ENCODE measurements around the gene SUSD6.

Gene SUSD6

DNA sequence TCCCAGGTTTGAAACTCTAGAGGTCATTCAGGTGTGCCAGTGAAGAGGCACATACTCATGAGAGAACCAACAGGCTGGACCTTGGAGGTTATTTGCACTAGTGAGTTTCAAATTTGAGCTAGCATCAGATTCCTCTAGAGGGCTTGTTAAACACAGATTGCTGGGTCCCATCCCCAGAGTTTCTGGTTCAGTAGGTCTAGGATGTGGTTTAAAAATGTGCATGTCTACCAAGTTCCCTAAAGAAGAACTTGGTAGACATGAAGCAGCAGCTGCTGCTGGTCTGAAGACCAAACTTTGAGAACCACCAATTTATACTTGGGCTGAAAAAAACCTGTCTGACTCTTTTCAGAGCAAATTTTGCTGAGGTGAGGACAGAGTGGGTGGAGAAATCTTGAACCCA, 61.7 kb downstream of the SUSD6 start:
- Histone ChIP-seq H3K4ac (ENCODE audit: low read depth in 1 of 2, low read length in 2 of 2) (no peak overlapping the region), H3K9ac (ENCODE audit: low read length) (no peak overlapping the region), H3K4me1 (ENCODE audit: control insufficient read depth, insufficient read depth, low read depth, low read length) (peaks cover 7% of the 10 kb centered on the region), H4K91ac (ENCODE audit: low read length) (no peak overlapping the region), H3K36me3 (ENCODE audit: control insufficient read depth in 1 of 2, insufficient read depth in 2 of 2, low read depth in 1 of 2, low read length in 2 of 2) (no peaks in the 10 kb centered on the region), H3K79me1 (replicated peaks; ENCODE audit: low read length, poor library complexity, severe bottlenecking) (peaks cover 42% of the 10 kb centered on the region), H2BK5ac (ENCODE audit: low read depth, low read length, poor library complexity, severe bottlenecking) (no peak overlapping the region), H3K14ac (ENCODE audit: low read length in 2 of 2) (no peak overlapping the region), H2AK5ac (ENCODE audit: low read length, severe bottlenecking) (no peak overlapping the region), H2BK12ac (ENCODE audit: low read length in 2 of 2) (no peak overlapping the region), H3K4me2 (ENCODE audit: low read length, poor library complexity, severe bottlenecking) (no peak overlapping the region), H3K9me3 (ENCODE audit: control insufficient read depth, low read length) (no peaks in the 10 kb centered on the region), H4K8ac (ENCODE audit: low read length) (no peak overlapping the region), H3K27ac (ENCODE audit: low read length, poor library complexity, severe bottlenecking) (no peak overlapping the region), H2AFZ (ENCODE audit: low read depth, low read length) (no peak overlapping the region), H2BK120ac (ENCODE audit: low read depth, low read length) (no peak overlapping the region), H3K27me3 (ENCODE audit: control insufficient read depth in 1 of 2, insufficient read depth in 1 of 2, low read length in 2 of 2) (no peaks in the 10 kb centered on the region), H3K18ac (ENCODE audit: low read depth in 1 of 2, low read length in 2 of 2) (no peak overlapping the region), H2BK15ac (ENCODE audit: low read depth, poor library complexity, severe bottlenecking) (no peak overlapping the region), H3K4me3 (ENCODE audit: insufficient read depth in 1 of 2, low read depth in 1 of 2, low read length in 2 of 2) (no peak overlapping the region), H3K23ac (ENCODE audit: low read length in 2 of 2) (no peak overlapping the region)
- DNase-seq = no peak

DNA sequence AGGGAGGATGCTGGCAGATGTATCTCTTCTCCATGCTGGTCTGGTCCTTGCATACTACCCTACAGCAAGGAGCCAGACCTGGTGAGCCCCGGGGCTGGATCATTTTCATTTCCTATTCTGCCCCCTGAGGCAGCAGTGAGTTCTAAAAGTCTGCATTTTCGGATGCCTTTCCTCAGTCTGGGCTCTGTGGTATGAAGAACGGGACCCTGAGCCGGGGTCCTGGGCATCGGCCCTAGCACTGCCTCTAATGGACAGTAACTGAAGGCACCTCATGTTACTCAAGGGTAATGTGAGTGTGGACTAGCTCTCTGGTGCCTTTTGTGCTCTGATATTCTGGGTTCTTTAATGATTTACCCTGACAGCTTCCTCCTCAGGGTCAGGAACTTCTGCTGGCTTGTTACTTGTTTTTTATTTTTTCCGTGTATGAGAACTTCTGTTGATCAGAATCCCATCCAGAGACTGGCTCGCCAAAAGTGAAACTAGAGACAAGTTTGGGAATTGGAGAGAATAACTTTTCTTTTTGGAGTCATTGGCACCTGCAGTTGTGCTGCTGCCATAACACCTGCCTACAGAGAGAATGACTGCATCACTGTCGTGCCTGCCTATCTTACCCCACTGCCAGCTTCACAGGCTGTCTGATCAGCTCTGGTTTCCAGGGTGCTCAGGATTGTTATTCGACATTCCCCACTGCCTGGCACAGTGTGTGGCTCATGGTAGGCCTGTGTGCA, 62.3 kb downstream of the SUSD6 start:
- Histone ChIP-seq H3K4me1 (ENCODE audit: control insufficient read depth, insufficient read depth, low read depth, low read length) (peaks cover 7% of the 10 kb centered on the region), H2AK5ac (ENCODE audit: low read length, severe bottlenecking) (no peak overlapping the region), H3K9ac (ENCODE audit: low read length) (no peak overlapping the region), H3K4me2 (ENCODE audit: low read length, poor library complexity, severe bottlenecking) (no peak overlapping the region), H3K4me3 (ENCODE audit: insufficient read depth in 1 of 2, low read depth in 1 of 2, low read length in 2 of 2) (peak overlapping the region in 1 of 2 experiments; percentile 27), H2BK15ac (ENCODE audit: low read depth, poor library complexity, severe bottlenecking) (no peak overlapping the region), H2BK12ac (ENCODE audit: low read length in 2 of 2) (no peak overlapping the region), H3K79me1 (replicated peaks; ENCODE audit: low read length, poor library complexity, severe bottlenecking) (peaks cover 42% of the 10 kb centered on the region), H2BK120ac (ENCODE audit: low read depth, low read length) (no peak overlapping the region), H3K9me3 (ENCODE audit: control insufficient read depth, low read length) (no peaks in the 10 kb centered on the region), H3K27ac (ENCODE audit: low read length, poor library complexity, severe bottlenecking) (no peak overlapping the region), H3K14ac (ENCODE audit: low read length in 2 of 2) (no peak overlapping the region), H2AFZ (ENCODE audit: low read depth, low read length) (no peak overlapping the region), H4K91ac (ENCODE audit: low read length) (no peak overlapping the region), H4K8ac (ENCODE audit: low read length) (no peak overlapping the region), H3K4ac (ENCODE audit: low read depth in 1 of 2, low read length in 2 of 2) (no peak overlapping the region), H3K18ac (ENCODE audit: low read depth in 1 of 2, low read length in 2 of 2) (no peak overlapping the region), H2BK5ac (ENCODE audit: low read depth, low read length, poor library complexity, severe bottlenecking) (no peak overlapping the region), H3K27me3 (ENCODE audit: control insufficient read depth in 1 of 2, insufficient read depth in 1 of 2, low read length in 2 of 2) (no peaks in the 10 kb centered on the region), H3K36me3 (ENCODE audit: control insufficient read depth in 1 of 2, insufficient read depth in 2 of 2, low read depth in 1 of 2, low read length in 2 of 2) (no peaks in the 10 kb centered on the region), H3K23ac (ENCODE audit: low read length in 2 of 2) (no peak overlapping the region)
- no peak for DNase-seq
- 89% methylated on average over 9 of the region's 9 CpGs for WGBS

DNA sequence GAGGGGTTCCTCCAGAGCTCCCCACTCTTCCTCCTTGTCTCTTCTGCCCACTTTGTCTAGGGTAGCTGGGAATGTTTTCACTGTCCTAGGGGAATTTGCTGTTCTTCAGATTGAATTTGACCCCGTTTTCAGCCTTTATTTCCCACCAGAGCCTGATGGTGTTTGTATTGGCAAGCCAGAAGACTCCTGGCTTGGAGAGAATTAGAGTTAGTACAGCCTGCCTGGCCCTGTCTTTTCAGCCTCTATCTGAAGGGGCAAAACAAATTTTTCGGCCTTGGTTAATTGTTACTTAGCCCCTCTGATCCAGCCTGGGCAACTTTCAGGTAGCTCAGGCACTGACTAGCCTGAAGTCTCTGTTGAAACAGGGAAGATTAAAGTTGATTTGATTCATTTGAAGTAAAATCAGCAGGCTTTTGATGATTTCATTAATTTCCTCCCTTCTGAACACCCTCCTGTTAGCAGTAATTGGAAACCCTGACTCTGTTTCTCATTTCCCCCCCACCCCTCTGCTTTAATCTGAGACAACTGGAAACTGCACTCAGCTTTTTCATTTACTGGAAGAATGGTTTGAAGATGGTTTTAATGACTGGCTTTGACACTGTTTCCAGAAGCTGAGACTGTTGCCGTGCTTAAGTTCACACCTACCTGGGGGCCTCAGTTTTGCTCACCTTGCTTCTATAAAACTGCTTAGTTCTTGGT, 63.3 kb downstream of the SUSD6 start:
- no peak overlapping the region for H2BK5ac ChIP-seq (ENCODE audit: low read depth, low read length, poor library complexity, severe bottlenecking)
- 96% methylated on average over 3 of the region's 3 CpGs for WGBS
- H3K4me1 ChIP-seq (ENCODE audit: control insufficient read depth, insufficient read depth, low read depth, low read length) = peaks cover 7% of the 10 kb centered on the region
- DNase-seq = no peak
- H3K4ac ChIP-seq (ENCODE audit: low read depth in 1 of 2, low read length in 2 of 2) = no peak overlapping the region
- no peak overlapping the region for H3K23ac ChIP-seq (ENCODE audit: low read length in 2 of 2)
- H3K4me3 ChIP-seq (ENCODE audit: insufficient read depth in 1 of 2, low read depth in 1 of 2, low read length in 2 of 2) = no peak overlapping the region
- no peak overlapping the region for H3K4me2 ChIP-seq (ENCODE audit: low read length, poor library complexity, severe bottlenecking)
- H3K36me3 ChIP-seq (ENCODE audit: control insufficient read depth in 1 of 2, insufficient read depth in 2 of 2, low read depth in 1 of 2, low read length in 2 of 2) = no peaks in the 10 kb centered on the region
- H3K18ac ChIP-seq (ENCODE audit: low read depth in 1 of 2, low read length in 2 of 2) = no peak overlapping the region
- H2BK12ac ChIP-seq (ENCODE audit: low read length in 2 of 2) = no peak overlapping the region
- no peak overlapping the region for H4K91ac ChIP-seq (ENCODE audit: low read length)
- peaks cover 37% of the 10 kb centered on the region for H3K79me1 ChIP-seq (replicated peaks; ENCODE audit: low read length, poor library complexity, severe bottlenecking)
- H3K9me3 ChIP-seq (ENCODE audit: control insufficient read depth, low read length) = no peaks in the 10 kb centered on the region
- no peak overlapping the region for H4K8ac ChIP-seq (ENCODE audit: low read length)
- H2BK120ac ChIP-seq (ENCODE audit: low read depth, low read length) = no peak overlapping the region
- H2AK5ac ChIP-seq (ENCODE audit: low read length, severe bottlenecking) = no peak overlapping the region
- no peak overlapping the region for H3K9ac ChIP-seq (ENCODE audit: low read length)
- H3K14ac ChIP-seq (ENCODE audit: low read length in 2 of 2) = no peak overlapping the region
- H3K27me3 ChIP-seq (ENCODE audit: control insufficient read depth in 1 of 2, insufficient read depth in 1 of 2, low read length in 2 of 2) = no peaks in the 10 kb centered on the region
- no peak overlapping the region for H2BK15ac ChIP-seq (ENCODE audit: low read depth, poor library complexity, severe bottlenecking)
- H3K27ac ChIP-seq (ENCODE audit: low read length, poor library complexity, severe bottlenecking) = no peak overlapping the region
- no peak overlapping the region for H2AFZ ChIP-seq (ENCODE audit: low read depth, low read length)

DNA sequence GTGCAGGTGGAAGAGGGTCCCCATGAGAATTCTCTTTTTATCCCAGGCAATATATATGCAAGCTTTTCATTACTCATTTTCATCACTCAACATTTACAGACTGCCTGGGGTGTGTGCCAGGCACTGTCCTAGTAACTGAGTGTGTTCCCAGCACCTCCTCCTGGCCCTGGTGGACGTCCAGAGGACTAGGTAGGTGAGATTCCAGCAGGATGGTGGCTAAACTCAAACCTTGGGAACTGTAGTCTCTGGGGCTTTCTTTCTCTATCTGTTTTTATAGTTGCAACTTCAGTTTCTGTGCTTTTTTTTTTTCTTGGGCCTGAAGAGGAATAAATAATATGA, 63.8 kb downstream of the SUSD6 start:
- Histone ChIP-seq H3K4me1 (ENCODE audit: control insufficient read depth, insufficient read depth, low read depth, low read length) (peaks cover 7% of the 10 kb centered on the region), H3K79me1 (replicated peaks; ENCODE audit: low read length, poor library complexity, severe bottlenecking) (peaks cover 37% of the 10 kb centered on the region), H2BK120ac (ENCODE audit: low read depth, low read length) (no peak overlapping the region), H4K91ac (ENCODE audit: low read length) (no peak overlapping the region), H3K27me3 (ENCODE audit: control insufficient read depth in 1 of 2, insufficient read depth in 1 of 2, low read length in 2 of 2) (no peaks in the 10 kb centered on the region), H3K9ac (ENCODE audit: low read length) (no peak overlapping the region), H3K36me3 (ENCODE audit: control insufficient read depth in 1 of 2, insufficient read depth in 2 of 2, low read depth in 1 of 2, low read length in 2 of 2) (no peaks in the 10 kb centered on the region), H2BK5ac (ENCODE audit: low read depth, low read length, poor library complexity, severe bottlenecking) (no peak overlapping the region), H3K4me3 (ENCODE audit: insufficient read depth in 1 of 2, low read depth in 1 of 2, low read length in 2 of 2) (no peak overlapping the region), H3K4ac (ENCODE audit: low read depth in 1 of 2, low read length in 2 of 2) (no peak overlapping the region), H2AK5ac (ENCODE audit: low read length, severe bottlenecking) (no peak overlapping the region), H3K18ac (ENCODE audit: low read depth in 1 of 2, low read length in 2 of 2) (no peak overlapping the region), H2BK15ac (ENCODE audit: low read depth, poor library complexity, severe bottlenecking) (no peak overlapping the region), H3K14ac (ENCODE audit: low read length in 2 of 2) (no peak overlapping the region), H2BK12ac (ENCODE audit: low read length in 2 of 2) (no peak overlapping the region), H4K8ac (ENCODE audit: low read length) (no peak overlapping the region), H3K27ac (ENCODE audit: low read length, poor library complexity, severe bottlenecking) (no peak overlapping the region), H2AFZ (ENCODE audit: low read depth, low read length) (no peak overlapping the region), H3K23ac (ENCODE audit: low read length in 2 of 2) (no peak overlapping the region), H3K4me2 (ENCODE audit: low read length, poor library complexity, severe bottlenecking) (no peak overlapping the region), H3K9me3 (ENCODE audit: control insufficient read depth, low read length) (no peaks in the 10 kb centered on the region)
- 79% methylated on average over 1 of the region's 1 CpG for WGBS
- DNase-seq = no peak

All from mesenchymal stem cell (in vitro differentiated cells and primary cell).